ENCODE data around the gene KANTR. TPM values are rescaled to one million over a fixed set of nuclear protein-coding genes. Genes with fewer than 3 reads are reported as not detected.

Gene KANTR
- total and polyA plus RNA-seq, 2 of the 4 experiments (the other 2 are of a cell fraction), result 1.6 to 6.3 TPM

- dilution Hi-C loops (cut with HindIII; ENCODE audit: low sequenced_read_pairs, unreplicated experiment) (no loop called here), intact Hi-C loops (cut with micrococcal nuclease) (no loop called here), in situ Hi-C loops (cut with MboI; ENCODE audit: low sequenced_read_pairs) (no loop called here)
- ChIA-PET CTCF (no interaction called here), POLR2A (ENCODE audit: unreplicated experiment) (interaction anchor here (0.6 kb wide), 1 partner anchor 48 kb away, joined by 3 read pairs; no protein-coding TSS in a partner anchor)
- Histone ChIP-seq H2AK5ac (ENCODE audit: low read depth, low read length) (peak within 1 kb of the TSS; percentile 70; the same call in 1 of the 2 replicates), H3K36me3 (ENCODE audit: control insufficient read depth, insufficient read depth, low read length) (peaks cover 27% of the 10 kb centered on the region), H2AK9ac (replicated peaks; ENCODE audit: low read depth, low read length, poor library complexity) (peak within 1 kb of the TSS; percentile 66), H3K27ac (ENCODE audit: insufficient read depth, low read length) (peak within 1 kb of the TSS; percentile 55), H3K9ac (ENCODE audit: low read depth, low read length) (peak within 1 kb of the TSS; percentile 61), H3K9me1 (ENCODE audit: insufficient read depth, low read length) (peaks cover 6% of the 10 kb centered on the region), H4K91ac (ENCODE audit: insufficient read depth, low read depth, low read length) (0 out of 2 replicates have a peak within 1 kb of the TSS, but pooled peaks have one; percentile 38), H3K27me3 (ENCODE audit: control insufficient read depth, insufficient read depth, low read length) (no peaks in the 10 kb centered on the region; the same call in 1 of the 2 replicates), H4K20me1 (ENCODE audit: insufficient read depth, low read length) (peaks cover 29% of the 10 kb centered on the region), H3K4me3 (ENCODE audit: insufficient read depth, low read depth, low read length) (peak within 1 kb of the TSS; percentile 76), H3K18ac (ENCODE audit: low read depth, low read length) (no peak within 1 kb of the TSS), H4K8ac (ENCODE audit: low read depth in 2 of 2, low read length in 2 of 2) (peak within 1 kb of the TSS; percentile 43 to 72; a peak in 2 of 4 replicates), H3K23ac (ENCODE audit: low read depth, low read length) (peak within 1 kb of the TSS; percentile 56; the same call in 1 of the 2 replicates), H2BK120ac (ENCODE audit: low read depth, low read length) (no peak within 1 kb of the TSS), H3K14ac (replicated peaks; ENCODE audit: low read depth, low read length) (peak within 1 kb of the TSS; percentile 60; the same call in 1 of the 2 replicates), H2BK5ac (ENCODE audit: low read depth, low read length, poor library complexity, severe bottlenecking) (peak within 1 kb of the TSS; percentile 33), H3K4me2 (ENCODE audit: low read depth, low read length) (peak within 1 kb of the TSS; percentile 80), H2AFZ (replicated peaks; ENCODE audit: low read length, poor library complexity) (peak within 1 kb of the TSS; percentile 84), H4K5ac (ENCODE audit: low read depth, low read length) (no peak within 1 kb of the TSS), H3K56ac (ENCODE audit: extremely low read depth, insufficient read depth, low read length) (no peak within 1 kb of the TSS), H3K79me1 (ENCODE audit: low read depth in 1 of 2, low read length in 2 of 2) (peaks cover 8 to 39% of the 10 kb centered on the region in 2 experiments; a peak in 2 of 4 replicates), H2BK20ac (ENCODE audit: low read depth, low read length) (no peak within 1 kb of the TSS), H3K4ac (ENCODE audit: low read depth, low read length) (no peak within 1 kb of the TSS; the same call in 1 of the 2 replicates), H2BK15ac (ENCODE audit: low read depth, low read length) (no peak within 1 kb of the TSS), H3K4me1 (ENCODE audit: control insufficient read depth, insufficient read depth, low read length) (peaks cover 3% of the 10 kb centered on the region; the same call in 1 of the 2 replicates), H3K9me3 (ENCODE audit: control insufficient read depth, insufficient read depth, low read length) (no peaks in the 10 kb centered on the region)
- 36% methylated on average over 44 of the region's 86 CpGs; no CpG with 5 or more reads in 1 of the 2 experiments for WGBS, 2 experiments (ENCODE audit: extremely low coverage in 2 of 2, insufficient read length in 1 of 2)
- ATAC-seq (ENCODE audit: low read depth) (peak; percentile 92), DNase-seq (peak; percentile 96)
- TSS peak; percentile 46 for BruUV-seq (replicated peaks)
- TF ChIP-seq RFX5 (IDR thresholded peaks at IDR 0.05; ENCODE audit: low read depth, low read length) (peak; percentile 93), MAZ (IDR thresholded peaks at IDR 0.05; ENCODE audit: borderline replicate concordance, low read depth, low read length) (peak; percentile 5; the same call in 1 of the 2 replicates), CEBPB (IDR thresholded peaks at IDR 0.05; ENCODE audit: low read depth, low read length) (peak; percentile 45; the same call in 1 of the 2 replicates), CHD1 (IDR thresholded peaks at IDR 0.05; ENCODE audit: low read depth, low read length) (no peak), CTCF (conservative IDR thresholded peaks at IDR 0.05; ENCODE audit: low read depth, low read length) (no peak), ELK1 (IDR thresholded peaks at IDR 0.05; ENCODE audit: borderline replicate concordance, low read depth, low read length) (no peak), SMC3 (IDR thresholded peaks at IDR 0.05; ENCODE audit: low read depth, low read length) (no peak), FOS (IDR thresholded peaks at IDR 0.05; ENCODE audit: low read depth, low read length) (no peak), USF2 (IDR thresholded peaks at IDR 0.05; ENCODE audit: low read depth, low read length) (no peak), RCOR1 (IDR thresholded peaks at IDR 0.05; ENCODE audit: insufficient replicate concordance, low read length) (no peak), MAFK (IDR thresholded peaks at IDR 0.05; ENCODE audit: low read depth, low read length) (no peak), POLR2A (IDR thresholded peaks at IDR 0.05; ENCODE audit: low read depth, low read length) (peak; percentile 99), NFE2L2 (IDR thresholded peaks at IDR 0.05; ENCODE audit: low read depth, low read length) (0 out of 2 replicates have a peak, but pooled peaks have one; percentile 23)
Measured at GRCh38 chrX:53081925-53082772, 11.8 kb upstream of the KANTR start, which contains the start of gene TSPYL2. TSPYL2 (plus strand) TSS chrX:53082367; CDS start chrX:53082499, 132 bp downstream.
